ENCODE results near the gene PPP2R3B.
"Not testable (repeated sequence)": the region's sequence is repeated elsewhere in the genome, so short reads cannot be mapped to it uniquely, and the experiment has no call there.

PPP2R3B gene

DNA sequence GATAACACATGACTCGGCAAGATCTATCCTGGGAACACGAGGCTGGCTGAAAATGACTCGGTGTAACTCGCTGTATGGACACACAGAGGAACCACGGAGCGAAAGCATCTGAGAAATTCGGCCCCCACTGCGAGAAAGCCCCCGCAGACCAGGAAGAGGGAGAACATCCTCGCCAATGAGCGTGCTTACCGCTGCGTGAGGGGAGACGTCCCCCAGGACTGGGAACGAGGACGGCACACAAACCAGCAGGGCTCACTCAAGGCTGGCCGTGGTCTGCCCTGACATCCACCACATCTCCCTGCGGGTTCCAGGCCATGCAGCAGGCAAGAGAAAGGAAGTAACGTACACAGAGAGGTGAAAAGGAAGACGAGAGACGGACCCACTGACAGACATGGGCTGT is 50.5 kb downstream of the PPP2R3B start:
- DNase-seq = no peak

DNA sequence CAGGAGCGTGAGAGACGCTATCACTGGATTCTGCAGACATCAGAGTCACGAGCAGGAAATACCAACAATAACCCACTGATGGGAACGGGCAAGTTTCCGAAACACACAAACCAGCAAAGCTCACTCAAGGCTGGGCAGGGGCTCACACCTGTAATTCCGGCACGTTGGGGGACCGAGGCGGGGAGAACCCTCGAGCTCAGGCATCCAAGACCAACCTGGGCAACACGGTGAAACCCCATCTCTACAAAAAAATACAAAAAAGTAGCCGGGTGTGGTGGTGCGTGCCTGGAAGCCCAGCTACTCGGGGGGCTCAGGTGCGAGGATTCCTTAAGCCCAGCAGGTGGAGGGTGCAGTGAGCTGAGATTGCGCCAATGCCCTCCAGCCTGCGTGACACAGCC is 51.0 kb downstream of the PPP2R3B start:
- DNase-seq = no peak

DNA sequence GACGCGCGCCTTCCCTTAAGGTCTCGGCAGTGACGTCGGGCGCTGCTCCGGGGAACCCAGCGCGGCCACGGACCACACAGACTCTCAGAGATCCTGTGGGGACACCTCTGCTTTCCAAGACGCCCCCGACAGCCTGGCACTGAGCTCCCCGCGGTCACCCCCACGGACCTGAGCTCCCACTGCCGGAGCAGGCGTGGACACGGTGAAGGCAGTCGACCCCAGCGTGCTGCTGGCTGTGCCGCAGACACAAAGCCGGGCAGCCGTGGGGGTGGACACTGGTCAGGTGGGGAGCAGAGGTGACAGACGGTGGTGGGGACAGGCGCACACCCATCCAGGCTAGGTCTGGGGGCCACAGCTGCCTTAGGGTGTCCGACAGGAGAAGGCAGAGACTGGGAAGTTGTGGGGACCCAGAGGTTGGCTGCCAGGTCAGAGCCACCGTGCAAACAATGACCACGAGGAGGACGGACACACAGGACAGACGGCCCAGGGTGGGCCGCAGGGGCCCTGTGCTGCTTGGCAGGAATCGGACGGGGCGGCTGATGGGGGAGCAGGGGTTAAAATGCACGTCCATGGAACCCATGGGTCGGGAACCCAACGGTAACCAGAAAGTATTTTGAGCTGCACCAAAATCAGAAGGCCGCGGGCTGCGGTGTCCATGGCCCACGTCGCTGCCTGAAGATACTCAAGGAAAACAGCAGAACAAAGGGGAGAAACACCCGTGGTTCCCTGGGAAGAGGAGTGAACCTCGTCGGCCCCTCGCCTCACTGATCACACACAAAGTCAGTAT is 51.5 kb downstream of the PPP2R3B start:
- DNase-seq = no peak

DNA sequence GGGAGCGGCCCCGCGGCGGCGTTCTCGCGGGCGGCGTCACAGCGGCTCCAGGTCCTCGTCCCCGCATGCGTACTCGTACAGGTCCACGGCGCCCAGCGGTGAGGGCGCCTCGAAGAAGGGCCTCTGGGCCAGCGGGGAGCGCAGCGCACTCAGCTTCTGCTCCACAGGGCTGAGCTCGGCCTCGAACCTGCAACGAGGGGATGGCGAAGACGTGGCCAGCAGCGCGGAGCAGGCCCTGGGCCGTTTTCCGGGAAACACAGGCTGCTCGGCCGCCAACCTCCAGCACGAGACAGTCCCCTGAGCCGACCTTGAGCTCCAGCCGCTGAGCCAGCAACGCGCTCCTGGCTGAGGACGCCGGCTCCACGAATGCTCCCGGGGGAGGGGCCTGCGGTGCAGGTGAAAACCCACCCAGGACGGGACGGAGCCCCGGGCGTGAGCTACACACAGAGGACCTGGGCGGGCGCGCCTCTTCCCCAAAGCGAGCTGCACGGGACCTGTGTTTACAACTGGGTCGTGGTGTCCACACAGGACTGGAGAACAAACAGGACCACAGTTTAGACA is 52.3 kb downstream of the PPP2R3B start:
- DNase-seq = no peak

DNA sequence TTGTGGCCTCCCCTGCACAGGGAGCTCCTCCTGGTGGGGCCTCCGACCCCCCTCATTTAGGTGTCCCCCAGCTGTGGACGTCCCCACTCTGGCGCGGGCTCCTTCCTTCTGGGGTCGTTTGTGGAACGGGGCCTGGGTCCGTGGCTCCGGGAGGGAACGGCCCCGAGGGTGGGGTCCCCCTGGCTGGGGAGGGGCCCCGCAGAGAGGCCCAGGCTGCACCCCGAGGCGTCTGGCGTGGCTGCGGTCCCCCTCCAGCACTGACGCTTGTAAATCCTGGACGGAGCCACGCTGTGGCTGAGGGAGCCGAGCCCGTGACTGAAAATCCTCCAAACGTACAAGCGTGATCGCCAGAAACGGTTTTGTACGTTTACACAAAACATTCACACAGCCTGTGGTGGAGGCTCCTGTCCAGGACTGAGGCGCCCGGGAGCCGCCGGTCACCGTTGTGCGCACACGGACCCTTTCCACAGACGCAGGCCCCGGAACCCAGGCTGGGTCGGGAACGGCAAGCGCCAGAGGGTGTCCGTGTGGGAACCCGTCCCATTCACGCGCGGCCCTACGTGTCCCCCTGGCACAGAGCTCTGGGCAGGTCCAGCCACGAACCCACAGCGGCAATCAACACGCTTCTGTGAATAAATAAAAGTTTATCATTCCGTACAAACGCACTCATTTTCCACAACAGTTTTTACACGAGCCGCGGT is 52.9 kb downstream of the PPP2R3B start:
- DNase-seq = no peak

DNA sequence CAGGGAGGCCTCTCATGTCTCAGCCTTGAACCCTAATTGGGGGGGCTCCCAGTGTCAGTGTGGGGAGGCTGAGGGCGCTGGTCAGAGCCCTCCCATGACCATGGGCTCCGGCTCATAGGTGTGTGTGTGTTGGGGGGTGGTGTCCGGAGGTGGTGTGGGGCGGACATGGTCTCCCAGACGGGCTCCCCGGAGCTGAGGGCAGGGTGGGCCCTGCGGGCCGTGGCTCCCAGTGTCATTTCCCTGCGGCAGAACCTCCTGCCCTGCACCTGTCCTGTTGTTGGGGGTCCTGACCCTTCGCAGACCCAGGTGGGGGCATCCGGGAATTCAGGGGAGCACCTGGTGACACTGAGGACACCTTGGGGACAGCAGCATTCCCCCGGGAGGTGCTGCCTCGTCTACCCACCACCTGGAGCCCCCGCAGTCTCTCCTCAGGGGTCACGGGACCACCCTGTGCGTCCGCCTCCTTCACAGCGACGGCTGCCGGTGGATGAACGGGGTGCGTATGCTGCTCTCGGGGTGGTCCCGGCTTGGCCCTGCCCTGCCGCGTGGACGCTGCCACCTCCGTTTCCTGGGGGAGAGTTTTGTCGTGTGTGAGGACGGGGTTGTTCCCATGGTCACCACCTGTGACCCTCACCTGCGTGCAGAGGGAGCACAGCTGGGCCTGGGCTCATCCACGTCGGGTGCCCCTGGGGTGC is 53.6 kb downstream of the PPP2R3B start:
- DNase-seq = no peak

DNA sequence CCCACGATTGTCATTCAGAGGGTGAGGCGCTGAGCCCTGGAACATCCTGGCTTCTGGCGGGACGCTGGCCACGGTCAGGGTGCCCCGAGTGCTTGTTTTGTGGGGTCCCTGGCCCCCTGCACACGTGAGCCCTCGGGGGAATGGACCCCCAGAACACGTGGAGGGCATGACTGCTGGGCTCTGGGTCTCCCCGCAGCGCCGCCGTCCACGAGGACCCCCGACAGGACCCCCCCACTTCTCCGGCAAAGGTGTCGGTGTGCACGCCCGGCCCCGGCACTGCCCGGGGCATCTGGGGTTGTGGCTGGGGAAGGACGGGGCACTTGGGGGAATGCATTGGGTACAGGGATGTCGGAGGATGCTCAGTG is 54.2 kb downstream of the PPP2R3B start:
- DNase-seq = no peak

DNA sequence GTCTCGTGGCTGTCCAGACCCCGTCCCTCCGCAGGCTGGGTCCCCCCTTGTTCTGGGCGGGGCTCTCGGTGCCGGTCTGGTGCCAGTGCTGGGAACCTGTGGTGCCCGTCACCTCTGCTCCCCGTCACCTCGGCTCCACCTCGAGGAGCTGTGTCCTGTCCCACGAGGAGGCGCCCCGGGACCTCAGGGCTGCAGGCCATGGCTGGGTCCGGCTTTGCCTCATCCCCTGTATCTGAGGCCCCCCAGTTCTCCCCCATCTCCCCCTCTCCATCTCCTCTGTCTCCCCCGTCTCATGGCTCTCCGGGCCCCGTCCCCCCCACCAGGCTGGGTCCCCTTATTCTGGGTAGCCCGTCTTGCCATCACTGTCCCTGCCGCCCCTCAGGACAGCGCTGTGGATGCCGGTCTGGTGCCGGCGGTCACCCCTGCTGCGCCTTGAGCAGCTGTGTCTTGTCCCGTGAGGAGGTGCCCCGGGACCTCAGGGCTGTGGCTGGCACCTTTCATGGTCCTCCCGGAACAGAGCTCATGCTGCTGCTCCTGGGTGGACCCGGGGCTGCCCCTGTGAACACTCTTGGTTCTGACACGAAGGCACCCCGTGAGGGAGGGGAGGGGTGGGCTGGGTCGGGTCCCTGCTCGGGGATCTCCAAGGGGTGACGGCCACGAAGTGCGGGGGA is 54.7 kb downstream of the PPP2R3B start:
- no peak for DNase-seq

DNA sequence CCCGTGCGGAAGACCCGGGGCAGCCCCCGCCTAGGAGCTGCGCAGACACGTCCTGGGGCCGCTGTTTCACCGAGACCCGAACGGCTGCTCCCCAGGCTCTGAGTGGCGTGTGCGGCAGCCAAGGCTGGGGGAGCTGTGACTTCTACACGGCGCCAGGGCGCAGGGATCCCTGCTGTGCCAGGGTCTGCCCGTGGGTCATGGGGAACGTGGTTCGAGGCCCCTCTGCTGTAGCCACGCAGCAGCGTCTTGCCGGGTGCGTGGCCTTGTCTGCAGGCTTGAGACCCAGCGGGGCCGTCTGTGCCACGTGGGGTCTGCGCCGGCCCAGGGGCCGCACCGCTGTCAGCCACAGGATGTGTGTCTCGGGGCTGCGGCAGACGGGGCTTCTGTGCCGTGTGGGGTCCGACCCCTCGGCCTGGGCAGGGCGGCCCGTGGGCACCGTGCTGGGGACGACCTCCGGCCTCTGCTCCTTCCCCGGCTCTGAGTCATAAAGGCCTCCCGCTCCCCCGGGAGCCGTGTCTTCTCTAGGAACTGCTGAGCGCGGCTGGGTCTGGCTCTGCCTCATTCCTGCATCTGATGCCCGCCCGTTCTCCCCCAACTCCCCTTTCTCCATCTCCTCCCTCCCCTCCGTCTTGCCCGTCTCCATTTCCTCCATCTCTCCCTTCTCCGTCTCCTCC is 55.4 kb downstream of the PPP2R3B start:
- DNase-seq = no peak

DNA sequence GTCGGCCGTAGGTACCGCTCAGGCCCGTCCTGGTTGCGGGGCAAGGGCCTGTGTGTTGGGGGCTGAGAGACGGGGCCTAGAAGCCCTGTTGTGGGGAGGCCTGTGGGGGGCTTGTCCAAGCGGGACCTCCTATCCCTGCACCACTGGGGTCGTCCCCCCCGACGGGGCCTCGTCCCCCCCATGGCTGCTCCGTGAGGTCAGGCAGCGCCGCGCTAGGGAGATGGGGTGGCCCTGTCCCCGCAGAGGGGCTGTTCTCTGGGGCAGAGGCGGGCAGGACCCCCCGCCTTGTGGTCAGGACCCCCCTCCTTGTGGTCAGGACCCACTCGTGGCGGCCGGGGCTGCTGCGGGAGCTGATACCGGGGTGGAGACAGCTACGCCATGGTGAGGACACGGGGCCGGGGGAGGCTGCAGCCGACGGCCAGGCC is 56.0 kb downstream of the PPP2R3B start:
- DNase-seq = no peak

DNA sequence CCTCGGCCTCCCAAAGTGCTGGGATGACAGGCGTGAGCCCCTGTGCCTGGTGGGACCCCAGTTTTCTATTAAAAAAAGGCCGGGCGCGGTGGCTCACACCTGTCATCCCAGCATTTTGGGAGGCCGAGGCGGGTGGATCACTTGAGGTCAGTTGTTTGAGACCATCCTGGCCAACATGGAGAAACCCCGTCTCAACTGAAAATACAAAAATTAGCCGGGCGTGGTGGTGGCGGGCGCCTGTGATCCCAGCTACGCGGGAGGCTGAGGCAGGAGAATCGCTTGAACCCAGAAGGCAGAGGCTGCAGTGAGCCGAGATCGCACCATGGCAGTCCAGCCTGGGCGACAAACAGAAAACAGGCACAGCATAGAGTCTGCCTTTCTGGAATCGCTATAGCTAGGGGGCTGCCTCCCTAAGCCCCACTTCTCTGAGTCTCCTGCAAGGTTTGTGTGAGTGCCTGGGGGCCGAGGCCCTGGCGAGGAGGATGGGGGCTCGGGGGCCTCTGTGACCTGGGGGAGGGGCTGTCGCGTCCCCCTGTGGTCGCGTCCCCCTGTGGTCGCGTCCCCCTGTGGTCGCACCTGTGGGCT is 56.5 kb downstream of the PPP2R3B start:
- not testable (repeated sequence) for DNase-seq

DNA sequence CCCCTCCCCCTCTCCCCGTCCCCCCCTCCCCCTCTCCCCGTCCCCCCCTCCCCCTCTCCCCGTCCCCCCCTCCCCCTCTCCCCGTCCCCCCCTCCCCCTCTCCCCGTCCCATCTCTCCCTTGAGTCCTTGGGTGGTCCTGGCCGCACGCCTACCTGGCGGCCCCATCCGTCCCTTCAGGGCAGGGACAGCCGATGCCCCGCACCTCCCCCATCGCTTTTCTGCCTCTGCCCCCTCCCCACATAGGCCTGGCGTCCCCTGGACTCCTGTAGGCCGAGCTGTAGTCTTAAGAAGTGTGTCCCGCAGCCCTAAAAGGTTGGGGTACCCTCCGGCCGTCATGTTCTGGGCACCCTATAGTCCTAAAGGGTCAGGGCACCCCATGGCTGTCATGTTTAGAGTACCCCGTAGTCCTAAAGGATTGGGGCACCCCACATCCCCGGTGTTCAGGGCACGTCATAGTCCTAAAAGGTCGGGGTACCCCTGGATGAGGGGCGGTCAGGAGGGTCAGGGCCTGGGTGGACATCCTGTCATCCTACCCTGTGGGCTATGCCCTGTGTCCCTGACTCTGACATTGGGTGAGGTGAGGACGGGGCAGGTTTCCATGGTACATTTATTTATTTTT is 57.3 kb downstream of the PPP2R3B start:
- DNase-seq = no peak

DNA sequence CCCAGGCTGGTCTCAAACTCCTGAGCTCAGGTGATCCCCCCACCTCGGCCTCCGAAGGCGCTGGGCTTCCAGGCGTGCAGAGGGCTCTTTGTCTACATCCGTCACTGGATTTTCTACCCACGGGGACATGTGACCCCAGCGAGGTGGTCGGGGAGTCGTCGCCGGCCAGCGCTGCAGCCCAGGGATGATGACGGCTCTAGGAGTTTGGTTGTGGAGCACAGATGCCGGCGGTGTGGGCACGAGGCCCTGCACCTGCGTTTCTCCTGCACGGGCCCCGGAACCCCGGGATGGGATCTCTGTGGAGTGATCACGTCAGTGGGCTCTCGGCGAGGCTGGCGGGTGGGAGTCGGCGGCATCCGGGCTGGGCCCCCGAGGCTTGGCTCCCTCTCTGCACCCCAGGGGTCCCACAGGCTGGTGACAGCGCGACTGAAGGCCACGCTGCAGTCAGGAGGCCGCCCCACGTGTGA is 59.0 kb downstream of the PPP2R3B start:
- DNase-seq = no peak

DNA sequence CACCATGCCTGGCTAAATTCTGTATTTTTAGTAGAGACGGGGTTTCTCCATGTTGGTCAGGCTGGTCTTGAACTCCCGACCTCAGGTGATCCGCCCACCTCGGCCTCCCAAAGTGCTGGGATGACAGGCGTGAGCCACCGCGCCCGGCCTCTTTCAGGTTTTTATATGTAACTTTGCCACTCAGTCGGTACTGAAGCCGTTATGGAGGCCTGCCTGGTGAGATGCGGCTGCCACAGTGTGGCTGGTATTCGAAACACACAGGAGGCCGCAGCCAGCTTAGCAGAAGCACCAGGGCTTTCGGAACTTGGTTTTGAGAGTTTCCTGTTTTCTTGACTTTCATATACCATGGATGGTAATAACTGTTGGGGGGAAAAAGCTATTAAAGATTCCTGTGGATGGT is 62.0 kb downstream of the PPP2R3B start:
- not testable (repeated sequence) for DNase-seq

DNA sequence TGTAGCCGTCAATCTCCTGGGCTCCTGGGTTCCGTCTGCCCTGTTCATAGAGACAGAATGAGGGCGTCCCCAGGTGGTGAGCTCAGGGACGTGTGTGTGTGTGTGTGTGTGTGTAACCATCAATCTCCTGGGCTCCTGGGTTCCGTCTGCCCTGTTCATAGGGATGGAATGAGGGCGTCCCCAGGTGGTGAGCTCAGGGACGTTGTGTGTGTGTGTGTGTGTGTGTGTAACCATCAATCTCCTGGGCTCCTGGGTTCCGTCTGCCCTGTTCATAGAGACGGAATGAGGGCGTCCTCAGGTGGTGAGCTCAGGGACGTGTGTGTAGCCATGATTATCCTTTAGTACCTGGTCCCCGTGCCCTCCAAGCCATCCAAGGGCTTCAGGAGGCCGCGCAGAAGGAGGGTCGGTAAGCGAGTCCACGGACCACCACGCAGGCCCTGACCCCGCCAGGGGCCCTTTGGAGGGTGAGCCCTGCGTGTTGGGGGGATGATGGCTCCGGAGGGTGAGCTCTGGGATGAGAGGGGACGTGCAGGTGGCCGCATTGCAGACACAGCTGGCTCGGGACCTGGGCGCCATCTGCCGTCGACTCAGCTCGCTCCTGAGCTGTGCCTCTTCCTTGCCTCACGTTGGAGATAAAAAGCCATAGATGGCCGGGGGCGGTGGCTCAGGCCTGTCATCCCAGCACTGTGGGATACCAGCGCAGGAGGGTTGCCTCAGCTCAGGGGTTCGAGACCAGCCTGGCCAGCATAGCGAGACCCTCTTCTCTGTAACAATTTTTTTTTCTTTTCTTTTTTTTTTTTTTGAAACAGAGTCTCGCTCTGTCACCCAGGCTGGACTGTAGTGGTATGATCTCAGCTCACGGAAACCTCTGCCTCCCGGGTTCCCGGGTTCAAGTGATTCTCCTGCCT is 62.7 kb downstream of the PPP2R3B start:
- no peak for DNase-seq

DNA sequence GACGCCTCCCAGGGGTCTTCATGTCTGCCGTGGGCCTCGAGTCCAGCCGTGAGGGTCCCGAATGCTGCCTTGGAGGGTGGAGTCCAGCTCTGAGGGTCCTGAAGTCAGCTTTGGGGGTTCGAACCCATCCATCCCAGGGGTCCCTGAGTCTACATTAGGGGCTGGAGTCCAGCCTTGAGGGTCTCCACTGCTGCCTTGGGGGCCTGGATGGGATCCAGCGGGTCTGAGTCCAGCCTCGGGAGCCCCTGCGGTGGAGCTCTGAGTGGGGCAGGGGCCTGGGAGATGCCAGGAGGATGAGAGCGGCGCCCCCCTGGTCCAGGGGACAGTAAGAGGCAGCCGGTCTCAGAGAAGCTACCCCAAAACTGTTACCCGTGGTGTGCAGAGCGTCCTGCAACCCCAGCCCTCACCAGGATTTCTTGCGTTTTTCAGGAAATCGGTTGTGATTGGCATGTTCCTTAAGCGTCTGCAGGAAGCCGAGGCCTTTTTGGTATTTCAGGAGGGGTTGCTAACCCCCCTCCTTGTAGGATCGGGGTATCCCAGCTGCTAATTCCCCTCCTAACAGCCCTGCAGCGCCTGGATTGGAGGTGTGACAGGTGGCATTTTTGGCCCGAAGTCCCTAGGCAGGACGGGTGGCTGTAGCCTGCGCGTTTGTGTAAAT is 66.5 kb downstream of the PPP2R3B start:
- DNase-seq = no peak

DNA sequence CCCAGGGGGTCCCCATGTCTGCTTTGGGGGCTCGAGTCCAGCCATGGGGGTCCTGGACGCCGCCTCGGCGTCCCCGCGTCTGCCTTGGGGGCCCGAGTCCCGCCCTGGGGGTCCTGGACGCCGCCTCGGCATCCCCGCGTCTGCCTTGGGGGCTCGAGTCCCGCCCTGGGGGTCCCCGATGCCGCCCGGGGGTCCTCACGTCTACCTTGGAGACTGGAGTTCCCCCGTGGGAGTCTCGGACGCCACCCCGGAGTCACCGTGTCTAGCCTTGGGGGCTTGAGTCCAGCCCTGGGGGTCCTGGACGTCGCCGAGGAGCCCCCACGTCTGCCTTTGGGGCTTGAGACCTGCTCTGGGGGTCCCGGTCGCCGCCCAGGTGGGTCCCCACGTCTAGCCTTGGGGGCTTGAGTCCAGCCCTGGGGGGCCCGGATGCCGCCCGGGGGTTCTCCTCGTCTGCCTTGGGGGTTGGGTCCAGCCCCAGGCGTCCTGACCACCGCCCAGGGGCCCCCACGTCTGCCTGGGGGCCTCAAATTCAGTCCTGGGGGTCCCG is 67.1 kb downstream of the PPP2R3B start:
- no peak for DNase-seq

DNA sequence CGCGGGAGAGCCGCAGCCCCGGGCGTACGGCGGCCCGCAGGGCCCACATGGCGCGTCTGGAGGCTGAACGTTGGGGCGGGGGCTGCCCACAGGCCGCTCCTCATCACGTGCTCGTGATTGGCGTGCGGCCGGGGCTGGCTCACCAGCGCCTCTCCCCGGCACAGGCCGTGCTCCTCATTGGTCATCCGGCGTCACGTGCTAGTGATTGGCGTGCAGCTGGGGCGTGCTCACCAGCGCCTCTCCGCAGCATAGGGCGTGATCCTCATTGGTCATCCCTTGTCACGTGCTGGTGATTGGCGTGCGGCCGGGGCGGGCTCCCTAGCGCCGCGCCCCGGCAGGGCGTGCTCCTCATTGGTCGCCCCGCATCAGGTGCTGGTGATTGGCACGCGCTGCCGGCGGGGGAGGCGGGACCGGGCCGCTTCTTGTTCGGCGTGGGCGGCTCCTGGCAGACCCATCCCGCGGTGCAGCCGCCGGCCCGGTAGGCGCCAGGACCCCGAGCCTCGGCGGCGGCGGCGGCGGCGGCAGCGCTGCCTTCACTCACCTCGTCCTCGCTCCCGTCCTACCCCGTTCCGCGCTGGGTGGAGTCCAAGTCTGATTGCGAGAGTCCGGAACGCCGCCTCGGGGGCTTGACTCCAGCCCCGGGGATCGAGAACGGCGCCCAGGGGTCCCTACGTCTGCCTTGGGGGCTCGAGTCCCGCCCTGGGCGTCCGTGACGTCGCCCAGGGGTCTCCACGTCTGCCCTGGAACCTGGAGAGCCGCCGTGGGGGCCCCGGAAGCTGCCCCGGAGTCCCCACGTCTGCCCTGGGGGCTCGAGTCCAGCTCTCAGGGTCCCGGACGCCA is 67.7 kb downstream of the PPP2R3B start, which contains the start of gene GTPBP6:
TSS of gene GTPBP6 (minus strand) at position 58 of the 840 bp plus-strand sequence. CDS start at position 49, 9 bp downstream.
- DNase-seq = no peak
